Liver (tissue), 3 donors: Measurements from ENCODE around the gene MBP.

ENCODE experiments used
- CTCF ChIP-seq: fragments of 150-350 bp; IDR thresholded peaks from 2 replicates; pipeline ENCODE4 v1.5.1; 2017; ENCODE audit warnings: improper control_type of control experiment, low read depth, low read length; ENCODE audit not compliant: missing input control
- EGR1 ChIP-seq, 2 donors: IDR thresholded peaks; 2 replicates each; pipeline ENCODE4 v1.6.1; 2016 to 2018; ENCODE audit warnings: antibody characterized with exemption in 2 of 2, low read depth in 2 of 2
- FOXA1 ChIP-seq: IDR thresholded peaks from 2 replicates; pipeline ENCODE4 v1.6.1; 2016; ENCODE audit warnings: antibody characterized with exemption
- JUND ChIP-seq, 2 donors: IDR thresholded peaks; 2 replicates each; pipeline ENCODE4 v1.6.1; 2016; ENCODE audit warnings: antibody characterized with exemption in 2 of 2
- MAX ChIP-seq: IDR thresholded peaks from 2 replicates; pipeline ENCODE4 v1.6.1; 2016; ENCODE audit warnings: antibody characterized with exemption
- RAD21 ChIP-seq, 2 donors: IDR thresholded peaks; 2 replicates each; pipeline ENCODE4 v1.6.1; 2016; ENCODE audit warnings: antibody characterized with exemption in 2 of 2, mild to moderate bottlenecking in 2 of 2
- RXRA ChIP-seq, 2 donors: IDR thresholded peaks; 2 replicates each; pipeline ENCODE4 v1.6.1; 2017 to 2018; ENCODE audit warnings: antibody characterized with exemption in 2 of 2, mild to moderate bottlenecking in 1 of 2
- SP1 ChIP-seq: IDR thresholded peaks from 2 replicates; pipeline ENCODE4 v1.6.1; 2018; ENCODE audit warnings: antibody characterized with exemption, mild to moderate bottlenecking
- TAF1 ChIP-seq: conservative IDR thresholded peaks from 2 replicates; pipeline ENCODE4 v1.6.1; 2016; ENCODE audit warnings: antibody characterized with exemption, mild to moderate bottlenecking
- YY1 ChIP-seq: IDR thresholded peaks from 2 replicates; pipeline ENCODE4 v1.6.1; 2016; ENCODE audit warnings: antibody characterized with exemption, mild to moderate bottlenecking
- ZBTB33 ChIP-seq: IDR thresholded peaks from 2 replicates; pipeline ENCODE4 v1.6.1; 2016; ENCODE audit warnings: antibody characterized with exemption
- TF ChIP-seq, protein P1 (sequence below): IDR thresholded peaks from 2 replicates; pipeline ENCODE4 v1.6.1; 2016; ENCODE audit warnings: antibody characterized with exemption
- donor health status: healthy.
- donor health status: healthy.

DNA sequence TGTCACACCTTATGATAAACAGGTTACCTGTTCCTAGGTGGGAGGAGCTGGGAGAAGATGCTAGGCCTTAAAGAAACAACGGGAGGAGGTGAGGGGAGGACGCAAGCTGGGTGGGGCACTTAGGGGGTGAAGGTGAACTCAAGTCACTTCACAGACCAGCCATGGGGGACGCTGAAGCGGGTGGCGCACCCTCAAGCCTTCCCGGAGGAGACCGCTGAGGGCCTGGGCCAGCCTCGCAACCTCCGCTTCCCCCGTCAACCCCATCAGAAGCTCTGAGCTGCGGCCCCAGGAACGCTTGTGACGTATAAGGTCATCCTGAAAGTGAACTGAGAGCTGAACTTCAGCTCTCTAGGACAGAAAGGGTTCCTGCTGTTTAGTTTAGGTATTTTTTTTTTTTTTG is 133.5 kb downstream of the MBP start:
- no peak for TF ChIP-seq YY1
- TF ChIP-seq CTCF = no peak
- TF ChIP-seq, protein P1, sequence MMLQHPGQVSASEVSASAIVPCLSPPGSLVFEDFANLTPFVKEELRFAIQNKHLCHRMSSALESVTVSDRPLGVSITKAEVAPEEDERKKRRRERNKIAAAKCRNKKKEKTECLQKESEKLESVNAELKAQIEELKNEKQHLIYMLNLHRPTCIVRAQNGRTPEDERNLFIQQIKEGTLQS = no peak
- no peak for TF ChIP-seq SP1
- TF ChIP-seq RAD21 (IDR thresholded peaks at IDR 0.05) = no peak
- TF ChIP-seq TAF1 = no peak
- TF ChIP-seq JUND (IDR thresholded peaks at IDR 0.05) = no peak
- no peak for TF ChIP-seq EGR1 (IDR thresholded peaks at IDR 0.05; ENCODE audit: low read depth in 2 of 2)
- TF ChIP-seq MAX = no peak
- TF ChIP-seq ZBTB33 = no peak
- no peak for TF ChIP-seq FOXA1
- no peak for TF ChIP-seq RXRA (IDR thresholded peaks at IDR 0.05)
